Activated naive CD4-positive, alpha-beta T cell treated with anti-CD3 and anti-CD28 coated beads, Interleukin-2, amount 50 U/mL, for 24 hours (primary cell): ENCODE data around the gene CPA1.

Experiments
- H3K27ac Mint-ChIP-seq: one replicate; pipeline ENCODE4 v1.8.0; 2021; ENCODE audit warnings: mild to moderate bottlenecking, mixed read lengths
- H3K27me3 Mint-ChIP-seq: one replicate; pipeline ENCODE4 v1.8.0; 2021; ENCODE audit warnings: mixed read lengths
- H3K36me3 Mint-ChIP-seq: one replicate; pipeline ENCODE4 v1.8.0; 2021; ENCODE audit warnings: mixed read lengths
- H3K4me1 Mint-ChIP-seq: one replicate; pipeline ENCODE4 v1.8.0; 2021; ENCODE audit warnings: mixed read lengths
- H3K4me3 Mint-ChIP-seq: one replicate; pipeline ENCODE4 v1.8.0; 2021; ENCODE audit warnings: mild to moderate bottlenecking, mixed read lengths
- H3K9me3 Mint-ChIP-seq: one replicate; pipeline ENCODE4 v1.8.0; 2021; ENCODE audit warnings: mixed read lengths

Gene CPA1

GRCh38 chr7:130420943-130421578, 40.8 kb downstream of the CPA1 start:
- peaks cover 77% of the 10 kb centered on the region for H3K4me1 Mint-ChIP-seq
- H3K27ac Mint-ChIP-seq: peak overlapping the region; percentile 65
- no peaks in the 10 kb centered on the region for H3K27me3 Mint-ChIP-seq
- H3K4me3 Mint-ChIP-seq: peak overlapping the region; percentile 16
- H3K9me3 Mint-ChIP-seq: no peaks in the 10 kb centered on the region
- H3K36me3 Mint-ChIP-seq: peaks cover 6% of the 10 kb centered on the region

DNA sequence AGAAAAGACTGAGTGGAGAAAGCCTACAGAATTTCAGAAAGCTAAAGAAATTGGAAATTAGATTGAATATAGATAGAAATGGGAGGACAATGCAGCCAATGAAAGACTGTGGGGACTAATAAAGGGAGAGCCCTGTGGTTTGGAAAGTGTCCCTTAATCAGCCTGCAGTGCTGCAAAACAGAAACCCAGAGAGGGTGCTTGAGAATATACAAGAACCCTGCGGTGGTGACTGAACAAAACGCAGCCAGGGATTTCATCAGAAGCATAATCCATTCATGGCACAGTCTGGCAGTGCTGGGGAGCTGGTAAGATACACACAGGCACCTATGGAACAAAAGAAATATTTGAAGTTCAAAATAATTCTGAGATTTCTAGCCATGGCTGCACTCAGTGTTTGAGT, 41.4 kb downstream of the CPA1 start:
- Mint-ChIP-seq H3K4me1 (peaks cover 77% of the 10 kb centered on the region), H3K27me3 (no peaks in the 10 kb centered on the region), H3K9me3 (no peaks in the 10 kb centered on the region), H3K4me3 (peak overlapping the region; percentile 16), H3K27ac (peak overlapping the region; percentile 79), H3K36me3 (peaks cover 6% of the 10 kb centered on the region)

GRCh38 chr7:130423501-130424037, 43.3 kb downstream of the CPA1 start:
- Mint-ChIP-seq H3K36me3 (peaks cover 6% of the 10 kb centered on the region), H3K9me3 (no peaks in the 10 kb centered on the region), H3K27me3 (no peaks in the 10 kb centered on the region), H3K27ac (no peak overlapping the region), H3K4me1 (peaks cover 68% of the 10 kb centered on the region), H3K4me3 (no peak overlapping the region)

DNA sequence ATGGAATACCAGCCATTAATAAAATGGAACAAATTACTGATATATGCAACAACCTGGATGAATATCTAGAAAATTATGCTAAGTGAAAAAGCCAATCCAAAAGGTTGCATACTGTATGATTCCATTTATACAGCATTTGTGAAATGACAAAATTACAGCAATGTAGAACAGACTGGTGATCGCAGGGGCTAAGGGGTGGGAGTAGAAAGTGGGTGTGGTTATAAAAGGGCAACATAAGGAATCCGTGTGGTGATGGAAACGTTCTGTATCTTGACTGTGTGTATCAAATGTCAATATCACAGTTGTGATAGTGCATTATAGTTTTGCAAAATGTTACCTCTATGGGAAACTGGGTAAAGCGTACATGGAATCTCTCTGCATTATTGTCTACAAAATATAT, 45.5 kb downstream of the CPA1 start:
- Mint-ChIP-seq H3K9me3 (no peaks in the 10 kb centered on the region), H3K4me1 (peaks cover 53% of the 10 kb centered on the region), H3K27me3 (no peaks in the 10 kb centered on the region), H3K4me3 (no peak overlapping the region), H3K27ac (no peak overlapping the region), H3K36me3 (peaks cover 6% of the 10 kb centered on the region)

DNA sequence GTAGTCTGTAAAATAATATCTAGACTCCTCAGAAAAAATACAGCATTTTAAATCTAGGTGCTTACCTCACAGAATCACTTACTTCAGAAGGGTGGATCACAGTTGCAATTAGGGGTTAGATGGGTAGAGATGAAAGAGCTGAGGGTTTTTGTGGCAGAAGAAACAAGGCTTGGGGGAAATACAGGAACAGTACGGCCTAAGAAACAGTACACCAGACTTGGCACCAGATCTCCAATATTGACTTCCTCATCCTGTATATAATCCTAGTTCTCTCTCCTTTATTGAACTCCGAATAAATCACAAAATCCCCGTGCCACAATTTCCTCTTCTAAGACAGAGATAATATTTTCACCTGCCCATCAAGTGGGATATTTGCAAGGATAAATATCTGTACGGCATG, 46.3 kb downstream of the CPA1 start:
- Mint-ChIP-seq H3K4me1 (peaks cover 48% of the 10 kb centered on the region), H3K9me3 (no peaks in the 10 kb centered on the region), H3K4me3 (peak overlapping the region; percentile 26), H3K36me3 (peaks cover 2% of the 10 kb centered on the region), H3K27me3 (no peaks in the 10 kb centered on the region), H3K27ac (no peak overlapping the region)

DNA sequence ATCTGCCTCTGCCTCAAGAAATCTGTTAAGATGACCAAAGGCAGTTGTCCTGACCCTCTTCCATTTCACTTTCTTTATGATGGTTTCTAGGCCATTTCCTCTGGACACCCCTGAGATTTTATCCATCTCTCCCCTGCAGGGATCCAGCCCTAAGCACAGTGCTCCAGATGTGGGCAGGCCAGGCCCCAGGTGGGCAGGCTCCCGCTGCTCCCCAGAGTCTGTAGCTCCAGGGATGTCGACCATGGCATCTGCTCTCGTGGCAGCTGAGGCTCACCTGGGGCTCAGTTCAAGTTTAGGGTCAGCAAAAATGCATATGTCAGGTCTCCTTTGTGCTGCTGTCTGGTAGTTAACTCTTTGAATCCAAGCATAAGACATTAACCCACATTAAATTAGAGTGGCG, 48.7 kb downstream of the CPA1 start:
- Mint-ChIP-seq H3K4me1 (peaks cover 31% of the 10 kb centered on the region), H3K36me3 (peaks cover 2% of the 10 kb centered on the region), H3K27me3 (no peaks in the 10 kb centered on the region), H3K9me3 (no peaks in the 10 kb centered on the region), H3K27ac (peak overlapping the region; percentile 20), H3K4me3 (no peak overlapping the region)

DNA sequence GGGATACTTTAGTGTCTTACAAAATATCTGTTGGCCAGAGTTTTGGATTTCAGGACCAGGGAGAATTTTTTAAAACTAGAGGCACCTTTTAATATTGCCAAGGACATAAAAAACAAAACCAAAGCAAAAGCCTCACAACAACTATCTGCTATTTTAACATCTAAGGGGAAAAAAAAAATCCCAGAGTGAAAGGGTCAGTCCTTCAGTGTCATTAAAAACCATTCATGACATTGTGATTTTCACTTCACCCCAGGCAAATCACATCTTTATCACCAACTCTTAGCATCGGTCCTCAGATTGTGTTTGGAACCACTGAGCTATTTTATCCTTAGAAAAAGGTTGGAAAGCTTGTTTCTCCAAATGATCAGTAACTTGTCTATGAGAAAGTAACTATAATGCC, 49.8 kb downstream of the CPA1 start:
- H3K36me3 Mint-ChIP-seq: no peaks in the 10 kb centered on the region
- H3K27me3 Mint-ChIP-seq: no peaks in the 10 kb centered on the region
- no peak overlapping the region for H3K27ac Mint-ChIP-seq
- H3K4me1 Mint-ChIP-seq: peaks cover 25% of the 10 kb centered on the region
- H3K9me3 Mint-ChIP-seq: no peaks in the 10 kb centered on the region
- no peak overlapping the region for H3K4me3 Mint-ChIP-seq

- Mint-ChIP-seq H3K27ac (no peak overlapping the region), H3K4me3 (no peak overlapping the region), H3K27me3 (no peaks in the 10 kb centered on the region), H3K36me3 (no peaks in the 10 kb centered on the region), H3K9me3 (no peaks in the 10 kb centered on the region), H3K4me1 (peaks cover 17% of the 10 kb centered on the region)
Measured at GRCh38 chr7:130430841-130431666, 50.8 kb downstream of the CPA1 start.

- H3K4me3 Mint-ChIP-seq: no peak overlapping the region
- no peaks in the 10 kb centered on the region for H3K9me3 Mint-ChIP-seq
- no peaks in the 10 kb centered on the region for H3K36me3 Mint-ChIP-seq
- no peak overlapping the region for H3K27ac Mint-ChIP-seq
- peaks cover 17% of the 10 kb centered on the region for H3K4me1 Mint-ChIP-seq
- no peaks in the 10 kb centered on the region for H3K27me3 Mint-ChIP-seq
Measured at GRCh38 chr7:130432886-130433285, 52.6 kb downstream of the CPA1 start.

DNA sequence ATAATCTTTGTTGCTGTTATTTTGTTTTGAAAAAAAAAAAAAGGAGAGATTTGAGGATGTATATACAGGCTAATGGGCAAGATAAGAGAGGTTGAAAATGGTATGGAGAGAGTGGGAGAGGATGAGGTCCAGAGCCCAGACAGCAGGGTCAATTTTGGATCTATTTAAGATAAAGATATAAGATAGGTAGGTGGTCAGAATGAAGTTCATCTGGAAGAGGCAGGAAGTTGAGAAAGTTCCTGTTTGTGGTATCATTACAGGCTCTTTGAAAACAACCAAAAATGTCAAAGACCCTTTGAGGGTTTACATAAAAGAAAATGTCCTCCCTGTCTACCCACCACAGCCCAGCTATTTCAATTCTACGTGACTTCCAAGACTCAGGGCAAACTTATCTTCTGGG, 53.0 kb downstream of the CPA1 start:
- Mint-ChIP-seq H3K4me3 (no peak overlapping the region), H3K27me3 (no peaks in the 10 kb centered on the region), H3K4me1 (peaks cover 20% of the 10 kb centered on the region), H3K9me3 (no peaks in the 10 kb centered on the region), H3K36me3 (no peaks in the 10 kb centered on the region), H3K27ac (no peak overlapping the region)

DNA sequence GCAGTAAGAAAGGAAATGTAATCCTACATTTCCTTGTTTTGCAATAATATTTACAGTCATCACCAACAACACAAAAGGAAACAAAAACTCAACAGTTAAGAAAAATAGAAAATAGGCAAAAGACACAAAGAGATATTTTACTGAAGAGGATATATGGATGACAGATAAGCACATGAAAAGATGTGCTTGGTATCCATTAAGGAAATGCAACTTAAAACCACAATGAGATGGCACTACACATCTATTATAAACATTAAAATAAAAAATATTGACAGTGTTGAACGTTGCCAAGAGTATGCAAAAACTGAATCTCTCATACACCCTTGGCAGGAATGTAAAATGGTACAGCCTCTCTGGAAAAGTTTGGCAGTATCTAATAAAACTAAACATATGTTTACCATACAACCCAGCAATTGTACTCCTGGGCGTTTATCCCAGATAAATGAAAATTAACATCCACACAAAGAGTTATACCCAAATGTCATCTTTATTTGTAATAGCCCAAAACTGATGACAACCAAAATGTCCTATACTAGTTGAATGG, 55.1 kb downstream of the CPA1 start:
- Mint-ChIP-seq H3K4me3 (no peak overlapping the region), H3K27me3 (no peaks in the 10 kb centered on the region), H3K27ac (no peak overlapping the region), H3K36me3 (no peaks in the 10 kb centered on the region), H3K9me3 (no peaks in the 10 kb centered on the region), H3K4me1 (peaks cover 36% of the 10 kb centered on the region)

DNA sequence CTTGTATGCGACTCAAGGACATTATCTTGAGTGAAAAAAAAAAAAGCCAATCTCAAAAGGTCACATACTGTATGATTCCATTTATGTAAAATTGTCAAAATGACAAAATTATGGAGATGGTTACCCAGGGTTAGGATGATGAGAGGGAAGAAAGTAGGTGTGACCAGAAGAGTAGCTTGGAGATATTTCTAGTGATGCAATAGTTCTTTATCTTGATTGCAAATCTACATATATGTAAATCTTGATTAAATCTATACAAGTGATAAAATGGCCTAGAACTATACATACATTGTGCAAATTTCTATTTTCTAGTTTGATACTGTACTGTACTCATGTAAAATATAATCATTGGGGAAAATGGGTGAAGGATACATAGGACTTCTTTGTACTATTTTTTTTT, 56.0 kb downstream of the CPA1 start:
- Mint-ChIP-seq H3K9me3 (no peaks in the 10 kb centered on the region), H3K4me3 (no peak overlapping the region), H3K4me1 (peaks cover 45% of the 10 kb centered on the region), H3K27ac (no peak overlapping the region), H3K27me3 (no peaks in the 10 kb centered on the region), H3K36me3 (peaks cover 2% of the 10 kb centered on the region)
